ENCODE measurements around the gene GNAI2. TPM values are rescaled to one million over a fixed set of nuclear protein-coding genes. Genes with fewer than 3 reads are reported as not detected.
A peak's percentile ranks its signal among the peaks of the same experiment; 100 is the strongest.

The GNAI2 gene
- total and polyA plus RNA-seq, 2 donors from 2014 or later, result 141 to 245 TPM

DNA sequence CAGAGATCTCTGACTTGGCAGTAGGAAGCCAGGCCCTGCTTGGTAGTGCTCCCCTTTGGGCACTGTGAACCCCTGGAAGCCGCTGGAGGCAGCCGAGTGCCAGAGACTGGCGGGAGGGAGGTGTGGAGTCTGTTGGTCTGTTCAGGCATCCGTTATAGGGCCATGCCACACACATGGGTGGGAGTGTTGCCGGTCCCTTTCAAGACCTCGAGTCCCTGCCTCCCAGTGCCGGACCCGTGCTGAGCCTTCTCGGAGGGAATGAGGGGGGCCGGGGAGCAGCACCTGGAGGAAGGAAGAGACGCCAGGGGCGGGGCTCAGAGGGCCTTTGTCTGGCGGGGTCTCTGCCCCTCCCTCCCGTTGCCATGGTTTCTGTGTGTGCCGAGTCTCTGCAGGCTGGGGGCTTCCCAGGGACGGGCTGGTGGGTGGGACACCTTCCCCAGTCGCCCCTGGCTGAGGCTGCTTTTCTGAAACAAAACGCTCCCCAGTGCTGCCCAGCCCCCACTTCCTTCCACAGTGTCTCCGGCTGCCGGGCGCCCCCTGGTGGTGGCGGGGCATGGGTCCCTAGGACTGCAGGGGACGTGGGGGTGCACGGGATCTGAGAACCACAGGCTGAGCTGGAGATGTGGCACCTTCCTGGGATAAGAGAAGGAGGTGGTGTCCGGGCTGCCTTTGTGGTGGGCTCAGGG lies 10.0 kb downstream of the GNAI2 start:
- Histone ChIP-seq H3K4me1 (ENCODE audit: control insufficient read depth in 2 of 3, insufficient read depth in 2 of 3, low read depth in 1 of 3, low read length in 3 of 3) (peaks cover 0 to 82% (median 31%) of the 10 kb centered on the region in 3 donors), H3K9me3 (ENCODE audit: control insufficient read depth in 2 of 3, insufficient read depth in 1 of 3, low read length in 3 of 3) (no peaks in the 10 kb centered on the region), H3K4me3 (ENCODE audit: low read length in 3 of 3) (peak overlapping the region in 2 of 3 donors; percentile 9 to 46), H3K36me3 (ENCODE audit: control insufficient read depth in 2 of 3, insufficient read depth in 3 of 3, low read length in 3 of 3) (peaks cover 2 to 4% (median 4%) of the 10 kb centered on the region in 3 donors), H3K27ac (ENCODE audit: low read depth in 2 of 2, low read length in 2 of 2) (peak overlapping the region; percentile 78 to 88), H3K27me3 (ENCODE audit: control insufficient read depth, insufficient read depth, low read length) (no peaks in the 10 kb centered on the region), H3K9ac (ENCODE audit: low read length in 3 of 3) (peak overlapping the region in 2 of 3 donors; percentile 42 to 59)
- FAIRE-seq (no peak), DNase-seq (peak; percentile 96 to 97 (median 96))
- intact Hi-C loops (cut with DNase I), result no loop called here
- TF ChIP-seq CTCF (IDR thresholded peaks at IDR 0.05; ENCODE audit: borderline replicate concordance, extremely low read depth, insufficient read depth), result peak; percentile 96

DNA sequence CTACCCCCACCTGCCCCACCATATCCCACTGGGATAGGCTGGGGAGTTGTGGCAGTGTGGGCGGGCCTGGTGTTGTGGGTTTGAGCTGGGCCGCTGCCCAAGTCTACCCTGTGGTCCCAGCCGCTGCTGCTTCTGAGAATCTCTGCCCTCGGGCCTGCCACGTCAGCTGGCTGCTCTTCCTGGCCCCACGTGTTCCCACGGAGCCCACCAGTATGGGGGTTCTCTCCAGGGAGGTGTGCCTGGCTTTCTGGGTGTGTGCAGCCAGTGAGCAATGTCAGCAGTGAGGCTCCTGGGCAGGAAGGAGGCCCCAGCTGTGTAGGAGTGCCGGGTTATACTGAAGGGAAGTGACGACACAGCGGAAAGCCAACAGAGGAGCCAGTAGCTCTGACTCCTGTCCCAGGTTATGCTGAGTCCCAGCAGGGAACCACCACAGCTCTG lies 10.5 kb downstream of the GNAI2 start:
- H3K4me1 ChIP-seq (ENCODE audit: control insufficient read depth in 2 of 3, insufficient read depth in 2 of 3, low read depth in 1 of 3, low read length in 3 of 3), result peaks cover 0 to 82% (median 31%) of the 10 kb centered on the region in 3 donors
- peak in 3 of 5 donors; percentile 34 to 85 (median 52) for DNase-seq
- H3K9me3 ChIP-seq (ENCODE audit: control insufficient read depth in 2 of 3, insufficient read depth in 1 of 3, low read length in 3 of 3), result no peaks in the 10 kb centered on the region
- peak overlapping the region in 2 of 3 donors; percentile 5 to 29 for H3K9ac ChIP-seq (ENCODE audit: low read length in 3 of 3)
- H3K27ac ChIP-seq (ENCODE audit: low read depth in 2 of 2, low read length in 2 of 2), result peak overlapping the region; percentile 78 to 88
- no peak for TF ChIP-seq CTCF (IDR thresholded peaks at IDR 0.05; ENCODE audit: borderline replicate concordance, extremely low read depth, insufficient read depth)
- H3K36me3 ChIP-seq (ENCODE audit: control insufficient read depth in 2 of 3, insufficient read depth in 3 of 3, low read length in 3 of 3), result peaks cover 2 to 8% (median 4%) of the 10 kb centered on the region in 3 donors
- intact Hi-C loops (cut with DNase I), result no loop called here
- no peak for FAIRE-seq
- peak overlapping the region in 1 of 3 donors; percentile 46 for H3K4me3 ChIP-seq (ENCODE audit: low read length in 3 of 3)
- H3K27me3 ChIP-seq (ENCODE audit: control insufficient read depth, insufficient read depth, low read length), result no peaks in the 10 kb centered on the region

GRCh38 chr3:50248387-50248786 lies 12.4 kb downstream of the GNAI2 start:
- peaks cover 2 to 10% (median 8%) of the 10 kb centered on the region in 3 donors for H3K36me3 ChIP-seq (ENCODE audit: control insufficient read depth in 2 of 3, insufficient read depth in 3 of 3, low read length in 3 of 3)
- no peak for TF ChIP-seq CTCF (IDR thresholded peaks at IDR 0.05; ENCODE audit: borderline replicate concordance, extremely low read depth, insufficient read depth)
- H3K4me1 ChIP-seq (ENCODE audit: control insufficient read depth in 2 of 3, insufficient read depth in 2 of 3, low read depth in 1 of 3, low read length in 3 of 3), result peaks cover 0 to 68% (median 18%) of the 10 kb centered on the region in 3 donors
- DNase-seq, result peak in 2 of 5 donors; percentile 20 to 89
- no peaks in the 10 kb centered on the region for H3K9me3 ChIP-seq (ENCODE audit: control insufficient read depth in 2 of 3, insufficient read depth in 1 of 3, low read length in 3 of 3)
- no peaks in the 10 kb centered on the region for H3K27me3 ChIP-seq (ENCODE audit: control insufficient read depth, insufficient read depth, low read length)
- FAIRE-seq, result no peak
- intact Hi-C loops (cut with DNase I), result no loop called here
- H3K4me3 ChIP-seq (ENCODE audit: low read length in 3 of 3), result no peak overlapping the region
- H3K27ac ChIP-seq (ENCODE audit: low read depth in 2 of 2, low read length in 2 of 2), result peak overlapping the region; percentile 71 to 86
- peak overlapping the region in 1 of 3 donors; percentile 55 for H3K9ac ChIP-seq (ENCODE audit: low read length in 3 of 3)

Measured in kidney (tissue), 14 donors.